GM23338 (cell line): ENCODE results near the gene GCNT2.

Source experiments
- CREB1 ChIP-seq: fragments of 250-450 bp; sonication (Bioruptor Pico); IDR thresholded peaks from 2 replicates; pipeline ENCODE4 v1.5.0; 2020; ENCODE audit warnings: low read depth, mild to moderate bottlenecking, moderate library complexity
- CTCF ChIP-seq, 2 experiments: fragments of 200-600 bp in 1 of 2; sonication (generic) in 1 of 2; conservative IDR thresholded peaks; 2 replicates each; pipeline versions ENCODE4 v1.5.1 to v1.6.1; 2016 to 2017; ENCODE audit warnings: antibody characterized with exemption in 2 of 2, low read depth in 2 of 2, mild to moderate bottlenecking in 2 of 2, moderate library complexity in 1 of 2
- ETS1 ChIP-seq: IDR thresholded peaks from 2 replicates; pipeline ENCODE4 v1.6.1; 2016; ENCODE audit warnings: antibody characterized with exemption
- EZH2 ChIP-seq: fragments of 200-600 bp; sonication (generic); IDR thresholded peaks from one replicate; pipeline ENCODE4 v1.8.0; 2017; ENCODE audit warnings: antibody characterized with exemption, mild to moderate bottlenecking, low read depth; ENCODE audit not compliant: unreplicated experiment
- EZH2phosphoT487 ChIP-seq: fragments of 200-600 bp; sonication (generic); IDR thresholded peaks from one replicate; pipeline ENCODE4 v1.8.1; 2018; ENCODE audit warnings: antibody characterized with exemption; ENCODE audit not compliant: unreplicated experiment
- JUNB ChIP-seq: IDR thresholded peaks from one replicate; pipeline ENCODE4 v1.6.1; 2016; ENCODE audit warnings: antibody characterized with exemption; ENCODE audit not compliant: unreplicated experiment
- NANOG ChIP-seq: IDR thresholded peaks from 2 replicates; pipeline ENCODE4 v1.6.1; 2016; ENCODE audit warnings: antibody characterized with exemption, borderline replicate concordance
- POLR2AphosphoS5 ChIP-seq: IDR thresholded peaks from 2 replicates; pipeline ENCODE4 v1.6.1; 2016; ENCODE audit warnings: antibody characterized with exemption, low read depth
- REST ChIP-seq: IDR thresholded peaks from one replicate; pipeline ENCODE4 v1.6.1; 2018; ENCODE audit warnings: antibody characterized with exemption; ENCODE audit not compliant: unreplicated experiment
- STAT1 ChIP-seq: IDR thresholded peaks from one replicate; pipeline ENCODE4 v1.6.1; 2016; ENCODE audit warnings: antibody characterized with exemption; ENCODE audit not compliant: unreplicated experiment
- ZNF114 ChIP-seq: fragments of 250-450 bp; sonication (Bioruptor Pico); IDR thresholded peaks from 2 replicates; pipeline ENCODE4 v1.5.0; 2020; ENCODE audit warnings: mild to moderate bottlenecking, moderate library complexity
- ZNF331 ChIP-seq: fragments of 250-450 bp; sonication (Bioruptor Pico); IDR thresholded peaks from 2 replicates; pipeline ENCODE4 v1.5.0; 2020; ENCODE audit warnings: low read depth, mild to moderate bottlenecking, moderate library complexity

- TF ChIP-seq CTCF (conservative IDR thresholded peaks at IDR 0.05; ENCODE audit: low read depth in 2 of 2) (no peak), POLR2AphosphoS5 (no peak), CREB1 (CRISPR knock-in tag) (no peak), EZH2phosphoT487 (no peak), ZNF331 (CRISPR knock-in tag) (no peak), EZH2 (no peak), NANOG (0 out of 2 replicates have a peak, but pooled peaks have one; percentile 27), STAT1 (no peak), REST (no peak), JUNB (no peak), ETS1 (no peak), ZNF114 (CRISPR knock-in tag) (no peak)
Measured at GRCh38 chr6:10613077-10613476, 91.9 kb downstream of the GCNT2 start.
